Lower leg skin (tissue), 3 donors: ENCODE data around the gene OST4.
"Not testable (repeated sequence)": the region's sequence is repeated elsewhere in the genome, so short reads cannot be mapped to it uniquely, and the experiment has no call there.

Source experiments
- POLR2A ChIP-seq, 2 donors: fragments of 450-650 bp; IDR thresholded peaks; one replicate each; pipeline ENCODE4 v1.6.1; 2016 to 2017; ENCODE audit warnings: antibody characterized with exemption in 2 of 2, mild to moderate bottlenecking in 1 of 2, moderate library complexity in 1 of 2
- TF ChIP-seq, protein P1 (sequence below), 3 donors: fragments of 450-650 bp; IDR thresholded peaks; one replicate each; pipeline ENCODE4 v1.5.1; 2016; ENCODE audit warnings: antibody characterized with exemption in 3 of 3, mild to moderate bottlenecking in 3 of 3, moderate library complexity in 2 of 3

DNA sequence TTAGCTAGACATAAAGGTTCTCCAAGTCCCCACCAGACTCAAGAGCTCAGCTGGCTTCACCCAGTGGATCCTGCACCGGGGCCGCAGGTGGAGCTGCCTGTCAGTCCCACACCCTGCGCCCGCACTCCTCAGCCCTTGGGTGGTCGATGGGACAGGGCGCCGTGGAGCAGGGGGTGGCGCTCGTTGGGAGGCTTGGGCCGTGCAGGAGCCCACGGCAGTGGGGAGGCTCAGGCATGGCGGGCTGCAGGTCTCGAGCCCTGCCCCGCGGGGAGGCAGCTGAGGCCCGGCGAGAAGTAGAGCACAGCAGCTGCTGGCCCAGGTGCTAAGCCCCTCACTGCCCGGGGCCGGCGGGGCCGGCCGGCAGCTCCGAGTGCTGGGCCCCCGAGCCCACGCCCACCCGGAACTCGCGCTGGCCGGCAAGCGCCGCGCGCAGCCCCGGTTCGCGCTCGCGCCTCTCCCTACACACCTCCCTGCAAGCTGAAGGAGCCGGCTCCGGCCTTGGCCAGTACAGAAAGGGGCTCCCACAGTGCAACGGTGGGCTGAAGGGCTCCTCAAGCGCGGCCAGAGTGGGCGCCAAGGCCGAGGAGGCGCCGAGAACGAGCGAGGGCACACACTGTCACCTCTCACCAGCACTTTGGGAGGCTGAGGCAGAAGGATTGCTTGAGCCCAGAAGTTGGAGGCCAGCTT lies 40.1 kb upstream of the OST4 start:
- not testable (repeated sequence) for TF ChIP-seq POLR2A (IDR thresholded peaks at IDR 0.05)
- TF ChIP-seq, protein P1, sequence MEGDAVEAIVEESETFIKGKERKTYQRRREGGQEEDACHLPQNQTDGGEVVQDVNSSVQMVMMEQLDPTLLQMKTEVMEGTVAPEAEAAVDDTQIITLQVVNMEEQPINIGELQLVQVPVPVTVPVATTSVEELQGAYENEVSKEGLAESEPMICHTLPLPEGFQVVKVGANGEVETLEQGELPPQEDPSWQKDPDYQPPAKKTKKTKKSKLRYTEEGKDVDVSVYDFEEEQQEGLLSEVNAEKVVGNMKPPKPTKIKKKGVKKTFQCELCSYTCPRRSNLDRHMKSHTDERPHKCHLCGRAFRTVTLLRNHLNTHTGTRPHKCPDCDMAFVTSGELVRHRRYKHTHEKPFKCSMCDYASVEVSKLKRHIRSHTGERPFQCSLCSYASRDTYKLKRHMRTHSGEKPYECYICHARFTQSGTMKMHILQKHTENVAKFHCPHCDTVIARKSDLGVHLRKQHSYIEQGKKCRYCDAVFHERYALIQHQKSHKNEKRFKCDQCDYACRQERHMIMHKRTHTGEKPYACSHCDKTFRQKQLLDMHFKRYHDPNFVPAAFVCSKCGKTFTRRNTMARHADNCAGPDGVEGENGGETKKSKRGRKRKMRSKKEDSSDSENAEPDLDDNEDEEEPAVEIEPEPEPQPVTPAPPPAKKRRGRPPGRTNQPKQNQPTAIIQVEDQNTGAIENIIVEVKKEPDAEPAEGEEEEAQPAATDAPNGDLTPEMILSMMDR (IDR thresholded peaks at IDR 0.05) = not testable (repeated sequence)
